IMR-90 (cell line): Measurements from ENCODE around the gene PLXNA1. TPM values are rescaled to one million over a fixed set of nuclear protein-coding genes. Genes with fewer than 3 reads are reported as not detected.

ENCODE experiments used
- ATAC-seq: fragments of 200-7000 bp; cut with Tn5 transposase; 2 replicates; pipeline ENCODE4 v1.9.1; 2020; ENCODE audit warnings: low read depth, mild to moderate bottlenecking, moderate library complexity
- BruUV-seq: library from RNA; stranded (reverse); fragments of 400-500 nt; replicated peaks from 2 replicates; lab custom pipeline; 2021; lab: Mats Ljungman, UMichigan
- CTCF ChIA-PET: fragments of 300-600 bp; formaldehyde crosslinking; extraction: SDS; loops from one replicate; lab custom pipeline; 2021; ENCODE audit warnings: antibody characterized with exemption; lab: Yijun Ruan, JAX
- POLR2A ChIA-PET: fragments of 300-600 bp; sonication (Branson Sonifier 250); formaldehyde crosslinking; loops from one replicate; lab custom pipeline; 2022; ENCODE audit warnings: antibody characterized with exemption; ENCODE audit not compliant: unreplicated experiment; lab: Charles Lee
- DNase-seq: peaks from one replicate; pipeline ENCODE4 v3.0.0; 2013
- H2AFZ ChIP-seq: replicated peaks from 2 replicates; pipeline ENCODE3; 2013; ENCODE audit warnings: low read length, mild to moderate bottlenecking; ENCODE audit not compliant: poor library complexity
- H2AK5ac ChIP-seq: 2 replicates; pipeline ENCODE4 v1.6.1; 2013; ENCODE audit warnings: low read depth, low read length, inconsistent platforms
- H2AK9ac ChIP-seq: replicated peaks from 2 replicates; pipeline ENCODE3; 2013; ENCODE audit warnings: mild to moderate bottlenecking, low read depth, low read length, moderate library complexity; ENCODE audit not compliant: poor library complexity
- H2BK120ac ChIP-seq: 2 replicates; pipeline ENCODE4 v1.6.1; 2013; ENCODE audit warnings: low read depth, low read length, inconsistent platforms
- H2BK15ac ChIP-seq: 3 replicates; pipeline ENCODE4 v1.6.1; 2013; ENCODE audit warnings: low read depth, low read length, inconsistent platforms
- H2BK20ac ChIP-seq: 2 replicates; pipeline ENCODE4 v1.6.1; 2013; ENCODE audit warnings: low read depth, mild to moderate bottlenecking, inconsistent platforms, low read length, moderate library complexity
- H2BK5ac ChIP-seq: 2 replicates; pipeline ENCODE4 v1.6.1; 2013; ENCODE audit warnings: mild to moderate bottlenecking, low read depth, low read length, inconsistent platforms; ENCODE audit not compliant: poor library complexity, severe bottlenecking
- H3K14ac ChIP-seq: replicated peaks from 2 replicates; pipeline ENCODE4 v1.6.1; 2013; ENCODE audit warnings: low read depth, low read length, inconsistent platforms
- H3K18ac ChIP-seq: 2 replicates; pipeline ENCODE4 v1.6.1; 2013; ENCODE audit warnings: low read depth, low read length, control low read depth
- H3K23ac ChIP-seq: 2 replicates; pipeline ENCODE4 v1.6.1; 2013; ENCODE audit warnings: low read depth, low read length, inconsistent platforms
- H3K27ac ChIP-seq: 2 replicates; pipeline ENCODE4 v1.5.1; 2013; ENCODE audit warnings: mild to moderate bottlenecking, control low read depth, low read length; ENCODE audit not compliant: insufficient read depth
- H3K27me3 ChIP-seq: 2 replicates; pipeline ENCODE4 v1.6.1; 2013; ENCODE audit warnings: low read length; ENCODE audit not compliant: control insufficient read depth, insufficient read depth
- H3K36me3 ChIP-seq: 2 replicates; pipeline ENCODE4 v1.6.1; 2013; ENCODE audit warnings: low read length, mixed read lengths; ENCODE audit not compliant: control insufficient read depth, insufficient read depth
- H3K4ac ChIP-seq: 2 replicates; pipeline ENCODE4 v1.6.1; 2013; ENCODE audit warnings: low read depth, low read length, inconsistent platforms
- H3K4me1 ChIP-seq: 2 replicates; pipeline ENCODE4 v1.6.1; 2013; ENCODE audit warnings: low read length, mixed read lengths; ENCODE audit not compliant: control insufficient read depth, insufficient read depth
- H3K4me2 ChIP-seq: 2 replicates; pipeline ENCODE4 v1.6.1; 2013; ENCODE audit warnings: low read depth, mild to moderate bottlenecking, control low read depth, low read length, moderate library complexity
- H3K4me3 ChIP-seq: 2 replicates; pipeline ENCODE4 v1.5.1; 2013; ENCODE audit warnings: low read depth, mild to moderate bottlenecking, control low read depth, low read length, moderate library complexity; ENCODE audit not compliant: insufficient read depth
- H3K56ac ChIP-seq: 2 replicates; pipeline ENCODE4 v1.6.1; 2013; ENCODE audit warnings: low read length, inconsistent platforms; ENCODE audit not compliant: insufficient read depth; ENCODE audit errors: extremely low read depth
- H3K79me1 ChIP-seq, 2 experiments: 2 replicates each; pipeline ENCODE4 v1.6.1; 2013; ENCODE audit warnings: low read length in 2 of 2, inconsistent platforms in 1 of 2, low read depth in 1 of 2
- H3K9ac ChIP-seq: 2 replicates; pipeline ENCODE4 v1.6.1; 2013; ENCODE audit warnings: low read depth, low read length, control low read depth
- H3K9me1 ChIP-seq: 2 replicates; pipeline ENCODE4 v1.6.1; 2013; ENCODE audit warnings: low read length, inconsistent platforms; ENCODE audit not compliant: insufficient read depth
- H3K9me3 ChIP-seq: 2 replicates; pipeline ENCODE4 v1.6.1; 2013; ENCODE audit warnings: low read length; ENCODE audit not compliant: control insufficient read depth, insufficient read depth
- H4K20me1 ChIP-seq: 2 replicates; pipeline ENCODE4 v1.6.1; 2013; ENCODE audit warnings: low read length, inconsistent platforms; ENCODE audit not compliant: insufficient read depth
- H4K5ac ChIP-seq: 2 replicates; pipeline ENCODE4 v1.6.1; 2013; ENCODE audit warnings: mild to moderate bottlenecking, low read depth, low read length, control low read depth
- H4K8ac ChIP-seq, 2 experiments: 2 replicates each; pipeline ENCODE4 v1.6.1; 2013; ENCODE audit warnings: low read depth in 2 of 2, low read length in 2 of 2, control low read depth in 1 of 2, inconsistent platforms in 1 of 2
- H4K91ac ChIP-seq: 2 replicates; pipeline ENCODE4 v1.6.1; 2013; ENCODE audit warnings: low read depth, low read length, inconsistent platforms; ENCODE audit not compliant: insufficient read depth
- CEBPB ChIP-seq: IDR thresholded peaks from 2 replicates; pipeline ENCODE4 v1.6.1; 2012; ENCODE audit warnings: low read depth, low read length, improper control_type of control experiment
- FOS ChIP-seq: fragments of 150-350 bp; IDR thresholded peaks from 2 replicates; pipeline ENCODE4 v1.6.1; 2016; ENCODE audit warnings: low read depth, low read length
- MAFK ChIP-seq: IDR thresholded peaks from 2 replicates; pipeline ENCODE4 v1.6.1; 2012; ENCODE audit warnings: low read depth, low read length, improper control_type of control experiment
- MAZ ChIP-seq: IDR thresholded peaks from 2 replicates; pipeline ENCODE4 v1.6.1; 2012; ENCODE audit warnings: low read depth, mild to moderate bottlenecking, low read length, improper control_type of control experiment, moderate library complexity, borderline replicate concordance
- NFE2L2 ChIP-seq: fragments of 150-350 bp; IDR thresholded peaks from 2 replicates; pipeline ENCODE4 v1.6.1; 2016; ENCODE audit warnings: low read depth, mild to moderate bottlenecking, low read length
- POLR2A ChIP-seq: IDR thresholded peaks from 2 replicates; pipeline ENCODE4 v1.6.1; 2012; ENCODE audit warnings: mild to moderate bottlenecking, low read depth, low read length
- RAD21 ChIP-seq: IDR thresholded peaks from 2 replicates; pipeline ENCODE4 v1.6.1; 2012; ENCODE audit warnings: low read length, improper control_type of control experiment
- RFX5 ChIP-seq: IDR thresholded peaks from 2 replicates; pipeline ENCODE4 v1.8.0; 2012; ENCODE audit warnings: low read depth, mild to moderate bottlenecking, low read length, moderate library complexity
- SMC3 ChIP-seq: fragments of 150-350 bp; IDR thresholded peaks from 2 replicates; pipeline ENCODE4 v1.6.1; 2016; ENCODE audit warnings: low read depth, mild to moderate bottlenecking, antibody characterized with exemption, low read length, moderate library complexity
- WGBS, 2 experiments: methylation state at CpG; one replicate each; pipeline versions ENCODE4 v1.1.5 to v1.1.7; 2013; ENCODE audit warnings: missing lambda C conversion rate in 2 of 2; ENCODE audit not compliant: insufficient read length in 1 of 2; ENCODE audit errors: extremely low coverage in 2 of 2; 5-methylcytosine and 5-hydroxymethylcytosine counted together
- dilution Hi-C: fragments of 300-500 bp; cut with HindIII; formaldehyde crosslinking; loops from one replicate; pipeline ENCODE4 v1.14.3; 2018; ENCODE audit warnings: low sequenced_read_pairs; ENCODE audit not compliant: unreplicated experiment
- in situ Hi-C: fragments of 300-500 bp; cut with MboI; formaldehyde crosslinking; loops from 3 replicates; pipeline ENCODE4 v1.14.3; 2019; ENCODE audit warnings: low sequenced_read_pairs, inconsistent platforms, mixed read lengths
- intact Hi-C: fragments of 100-400 bp; cut with micrococcal nuclease; formaldehyde crosslinking; loops from 2 replicates; pipeline ENCODE4 v1.10.0; 2022
- polyA plus RNA-seq, 3 experiments: library from polyadenylated mRNA; depleted of rRNA; stranded (reverse); fragments of >200 nt; gene quantifications; 2 replicates each; pipeline ENCODE4 v1.2.3, GENCODE V29; 2012; ENCODE audit warnings: low replicate concordance in 1 of 3
- total RNA-seq: library from RNA; depleted of rRNA; stranded (reverse); fragments of >200 nt; gene quantifications from 2 replicates; pipeline ENCODE4 v1.2.3, GENCODE V29; 2012
- TF ChIP-seq, protein P1 (sequence below): fragments of 150-350 bp; IDR thresholded peaks from 2 replicates; pipeline ENCODE4 v1.6.1; 2016; ENCODE audit warnings: low read depth, mild to moderate bottlenecking, low read length, moderate library complexity, borderline replicate concordance

PLXNA1 gene
- total and polyA plus RNA-seq, 2 of the 4 experiments (the other 2 are of a cell fraction): 13.6 to 49.4 TPM

DNA sequence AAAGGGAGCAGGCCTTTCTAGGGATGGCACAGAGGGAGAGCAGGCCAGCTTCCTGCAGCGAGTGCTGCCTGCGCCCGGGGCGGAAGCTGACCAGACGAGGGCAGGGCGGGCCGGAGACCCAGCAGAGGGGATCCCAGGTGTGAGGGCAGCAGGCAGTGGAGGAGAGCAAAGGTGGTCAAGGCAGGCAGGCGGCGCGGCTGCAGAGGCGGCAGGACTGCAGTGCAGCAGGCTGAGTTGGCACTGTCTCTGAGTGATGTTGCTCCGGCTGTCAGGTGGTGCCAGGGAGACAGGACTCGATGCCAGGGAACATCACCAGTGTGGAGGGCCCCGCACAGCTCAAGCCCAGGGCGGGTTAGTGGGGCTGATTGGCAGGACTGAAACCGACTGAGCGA lies 22.3 kb upstream of the PLXNA1 start (continued):
- no peak for TF ChIP-seq RFX5
- no peak for TF ChIP-seq FOS
- no peak for TF ChIP-seq SMC3
- TF ChIP-seq, protein P1, sequence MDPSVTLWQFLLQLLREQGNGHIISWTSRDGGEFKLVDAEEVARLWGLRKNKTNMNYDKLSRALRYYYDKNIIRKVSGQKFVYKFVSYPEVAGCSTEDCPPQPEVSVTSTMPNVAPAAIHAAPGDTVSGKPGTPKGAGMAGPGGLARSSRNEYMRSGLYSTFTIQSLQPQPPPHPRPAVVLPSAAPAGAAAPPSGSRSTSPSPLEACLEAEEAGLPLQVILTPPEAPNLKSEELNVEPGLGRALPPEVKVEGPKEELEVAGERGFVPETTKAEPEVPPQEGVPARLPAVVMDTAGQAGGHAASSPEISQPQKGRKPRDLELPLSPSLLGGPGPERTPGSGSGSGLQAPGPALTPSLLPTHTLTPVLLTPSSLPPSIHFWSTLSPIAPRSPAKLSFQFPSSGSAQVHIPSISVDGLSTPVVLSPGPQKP: no peak

DNA sequence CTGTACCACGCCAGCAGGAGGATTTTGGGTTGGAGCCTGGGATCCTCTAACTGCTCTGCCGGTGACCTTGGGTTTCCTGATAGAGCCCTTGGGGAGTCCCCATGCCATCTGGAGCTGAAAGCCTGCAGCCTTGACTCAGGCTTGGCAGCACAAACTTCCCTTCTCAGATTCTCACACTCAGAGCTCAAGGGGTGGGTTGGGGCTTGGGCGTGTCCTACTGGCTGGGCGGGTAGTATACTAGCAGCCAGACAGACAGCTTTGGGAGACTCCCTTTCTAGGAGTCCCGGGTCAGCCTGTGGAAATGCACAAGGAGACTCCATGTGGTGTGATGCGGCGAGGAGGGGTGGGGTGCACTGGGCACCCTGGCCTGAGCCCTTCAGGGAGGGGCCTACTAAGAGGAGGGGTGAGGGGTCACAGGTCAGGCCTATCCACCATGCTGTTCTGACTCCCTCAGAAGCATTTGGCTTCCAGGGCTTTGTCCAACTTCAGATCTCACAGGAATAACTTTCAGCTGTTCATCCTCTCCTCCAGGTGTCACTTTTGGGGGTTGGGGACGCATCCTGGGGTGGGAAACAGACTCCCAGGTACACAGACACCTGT lies 21.6 kb upstream of the PLXNA1 start:
- DNase-seq: peak; percentile 61

More for the DNA sequence above, 21.6 kb upstream of the PLXNA1 start:
- dilution Hi-C loops: no loop called here
- POLR2A ChIA-PET: no interaction called here
- Histone ChIP-seq H3K36me3 (no peaks in the 10 kb centered on the region), H3K14ac (no peak overlapping the region), H3K56ac (no peak overlapping the region), H3K9me1 (peaks cover 9% of the 10 kb centered on the region; the same call in 1 of the 2 replicates), H3K4me2 (no peak overlapping the region), H3K27ac (no peak overlapping the region), H3K79me1 (no peaks in the 10 kb centered on the region), H4K91ac (no peak overlapping the region), H2BK120ac (no peak overlapping the region), H4K8ac (no peak overlapping the region), H3K4me3 (no peak overlapping the region), H3K18ac (no peak overlapping the region), H2AFZ (no peak overlapping the region), H2BK15ac (no peak overlapping the region), H3K9ac (0 out of 2 replicates have a peak overlapping the region, but pooled peaks have one; percentile 12), H4K5ac (no peak overlapping the region), H2AK5ac (no peak overlapping the region), H3K4me1 (peaks cover 15% of the 10 kb centered on the region; the same call in 1 of the 2 replicates), H2BK5ac (no peak overlapping the region), H3K4ac (no peak overlapping the region), H3K27me3 (no peaks in the 10 kb centered on the region), H4K20me1 (no peaks in the 10 kb centered on the region), H3K9me3 (no peaks in the 10 kb centered on the region), H3K23ac (no peak overlapping the region), H2AK9ac (no peak overlapping the region), H2BK20ac (0 out of 2 replicates have a peak overlapping the region, but pooled peaks have one; percentile 9)
- in situ Hi-C loops: no loop called here
- WGBS, 2 experiments: no CpG with 5 or more reads among the region's 8 CpGs
- CTCF ChIA-PET: interaction anchor here (1.6 kb wide), 1 partner anchor 208 kb away, joined by 4 read pairs; no protein-coding TSS in a partner anchor
- intact Hi-C loops: loop anchor here (5.0 kb wide), 1 partner anchor 109 kb away; no protein-coding TSS in a partner anchor
- BruUV-seq: no TSS peak
- peak; percentile 57 for ATAC-seq
- TF ChIP-seq RAD21 (no peak), SMC3 (no peak), MAZ (no peak), CEBPB (no peak), NFE2L2 (no peak), POLR2A (no peak), RFX5 (no peak), MAFK (no peak)
- TF ChIP-seq, protein P1: no peak
